ENCODE measurements around the gene COMMD9.

COMMD9 gene

DNA sequence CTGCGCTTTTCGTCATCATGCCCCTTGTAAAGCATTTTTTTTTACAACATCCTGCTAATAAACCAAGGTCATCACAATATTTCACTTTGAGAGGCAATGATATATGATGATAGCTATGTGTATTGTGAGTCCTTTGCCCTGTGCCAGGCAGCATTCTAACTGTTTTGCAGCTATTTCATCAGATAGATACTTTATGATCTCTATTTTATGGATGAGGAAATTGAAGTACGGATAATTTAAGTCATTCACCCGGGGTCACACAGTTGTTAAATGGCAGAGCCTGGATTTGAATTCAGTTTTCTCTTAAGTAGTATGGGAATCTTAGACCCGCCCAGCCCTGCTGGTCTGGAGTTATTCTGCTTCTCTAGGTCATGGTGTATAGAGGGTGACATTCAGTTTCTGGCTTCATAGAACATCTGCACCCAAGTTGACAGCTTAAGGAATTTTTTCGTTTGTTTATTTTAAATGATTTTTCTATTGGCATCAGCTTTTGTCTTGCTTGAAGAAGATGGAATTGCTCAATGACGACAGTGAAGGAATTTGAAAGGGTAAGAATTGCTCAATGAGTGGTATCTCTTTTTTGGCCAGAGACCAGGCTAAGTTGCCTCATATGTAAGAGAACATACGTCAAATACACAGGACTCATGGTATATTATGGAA lies 7.8 kb upstream of the COMMD9 start:
- no peak for DNase-seq (ENCODE audit: low read depth)

GRCh38 chr11:36295926-36296325 lies 6.7 kb upstream of the COMMD9 start, which contains the start of gene PRR5L:
Gene PRR5L, plus strand, starts transcription at chr11:36296288. Its CDS starts 104,834 bp downstream, at chr11:36401122.
- DNase-seq (ENCODE audit: low read depth), result no peak

DNA sequence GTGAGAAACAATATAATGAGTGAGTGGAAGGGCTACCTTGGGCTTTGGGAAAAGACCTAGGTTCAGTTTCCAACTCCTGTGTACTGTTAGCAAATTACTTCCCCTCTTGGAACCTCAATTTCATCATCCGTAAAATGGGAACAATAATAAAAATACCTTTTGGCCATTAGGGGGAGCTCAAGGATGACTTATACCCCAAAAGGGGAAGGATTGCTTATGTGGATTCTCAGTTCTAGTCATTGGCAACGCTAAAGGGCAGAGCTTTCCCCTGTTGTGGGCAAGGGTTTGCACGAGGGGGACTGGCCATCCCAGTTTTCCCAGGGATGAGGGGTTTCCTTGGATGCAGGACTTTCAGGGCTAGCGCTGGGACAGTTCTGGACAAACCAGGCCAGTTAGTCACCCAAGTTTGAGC lies 3.1 kb upstream of the COMMD9 start:
- no peak for DNase-seq (ENCODE audit: low read depth)

- no peak for DNase-seq (ENCODE audit: low read depth)
Measured at GRCh38 chr11:36288442-36289225, 590 bp downstream of the COMMD9 start.

GRCh38 chr11:36282926-36283325 lies 6.3 kb downstream of the COMMD9 start:
- no peak for DNase-seq (ENCODE audit: low read depth)

GRCh38 chr11:36281850-36282249 lies 7.4 kb downstream of the COMMD9 start:
- no peak for DNase-seq (ENCODE audit: low read depth)

DNA sequence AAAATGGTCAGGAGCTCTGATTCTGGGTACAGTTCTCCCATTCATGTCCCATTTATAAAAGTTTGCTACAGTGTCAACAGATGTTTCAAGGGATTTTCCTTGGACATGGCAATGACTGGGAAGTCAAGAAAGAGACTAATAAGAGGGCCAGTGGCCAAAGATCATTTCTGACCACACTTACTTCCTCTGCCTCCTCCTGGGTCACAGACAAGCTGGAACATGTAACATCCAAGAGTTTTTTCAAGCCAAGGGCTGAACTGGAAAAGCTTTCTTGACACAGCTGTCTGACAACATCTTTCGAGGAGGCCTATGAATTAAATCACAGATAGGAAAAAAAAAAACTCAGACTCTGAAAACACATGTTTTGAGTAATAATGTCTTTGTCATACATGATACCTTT lies 8.7 kb downstream of the COMMD9 start:
- DNase-seq (ENCODE audit: low read depth), result no peak

- DNase-seq (ENCODE audit: low read depth), result no peak
Measured at GRCh38 chr11:36278531-36279282, 10.5 kb downstream of the COMMD9 start.

GRCh38 chr11:36274414-36274813 lies 14.8 kb downstream of the COMMD9 start:
- no peak for DNase-seq (ENCODE audit: low read depth)

DNA sequence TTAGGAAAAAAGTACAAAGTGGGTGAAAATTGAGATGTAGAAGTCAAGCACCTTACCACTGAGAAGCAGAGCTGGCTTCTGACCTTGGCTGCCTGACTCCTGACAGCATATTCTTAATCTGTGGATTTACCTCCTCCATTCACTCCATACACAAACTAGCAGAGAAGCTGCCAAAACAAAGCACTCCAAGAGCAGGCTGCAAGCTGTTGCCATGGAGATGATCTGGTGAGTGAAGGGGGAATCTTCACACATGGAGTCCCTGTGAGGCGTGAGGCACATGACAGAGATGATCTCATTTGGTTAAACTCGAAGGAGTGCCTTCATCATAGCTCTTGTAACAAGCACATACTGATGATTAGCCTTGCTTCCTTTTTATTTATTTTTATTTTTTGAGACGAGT lies 16.1 kb downstream of the COMMD9 start:
- no peak for DNase-seq (ENCODE audit: low read depth)

DNA sequence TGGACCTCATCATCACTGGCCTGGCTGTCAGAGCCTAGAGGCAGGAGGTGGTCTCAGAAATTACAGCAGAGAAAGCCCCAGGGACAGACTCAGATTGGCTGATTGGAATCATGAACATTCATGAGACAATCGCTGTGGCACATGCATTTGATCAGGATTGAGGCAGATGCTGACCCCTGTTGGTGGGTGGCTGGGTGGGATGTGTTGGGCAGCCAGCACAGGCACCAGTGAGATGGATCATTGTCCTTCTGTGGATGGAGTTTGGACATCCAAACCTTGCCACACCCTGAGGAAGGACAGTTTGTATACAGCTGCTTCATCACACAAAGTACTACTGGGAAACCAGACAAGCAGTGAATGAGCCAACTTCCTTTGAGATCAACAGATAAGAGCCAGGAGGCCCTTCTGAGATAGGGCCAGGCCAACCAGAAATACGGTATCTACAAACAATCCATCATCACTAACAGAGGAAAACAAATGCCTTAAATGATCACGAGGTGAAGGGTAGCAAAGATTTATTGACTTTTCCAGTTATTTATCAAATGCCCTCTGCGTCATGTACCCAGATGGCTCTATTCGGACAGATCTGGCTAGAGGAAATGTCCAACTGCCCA lies 17.3 kb downstream of the COMMD9 start:
- no peak for DNase-seq (ENCODE audit: low read depth)

GRCh38 chr11:36270701-36271100 lies 18.5 kb downstream of the COMMD9 start:
- no peak for DNase-seq (ENCODE audit: low read depth)

- DNase-seq (ENCODE audit: low read depth), result no peak
Measured at GRCh38 chr11:36268337-36268985, 20.8 kb downstream of the COMMD9 start.

DNA sequence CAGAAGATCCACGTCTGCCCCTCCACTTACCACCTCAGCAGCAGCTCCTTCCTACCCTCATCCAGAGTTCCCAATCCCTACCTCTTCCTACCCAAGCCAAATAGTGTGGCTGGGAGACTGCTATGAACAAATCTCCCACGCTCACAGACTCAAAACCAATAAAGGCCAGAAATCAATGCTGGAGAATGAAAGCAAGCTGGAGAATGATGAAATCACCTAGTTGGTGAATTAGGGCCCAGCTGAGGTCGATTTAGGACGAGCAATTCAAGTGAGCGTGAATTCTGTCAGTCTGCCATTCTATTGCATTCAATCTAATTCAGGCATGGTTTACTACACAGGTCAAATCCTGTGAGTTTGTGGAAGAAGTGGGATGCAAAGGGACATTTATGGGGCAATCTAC lies 22.5 kb downstream of the COMMD9 start:
- DNase-seq (ENCODE audit: low read depth), result no peak

DNA sequence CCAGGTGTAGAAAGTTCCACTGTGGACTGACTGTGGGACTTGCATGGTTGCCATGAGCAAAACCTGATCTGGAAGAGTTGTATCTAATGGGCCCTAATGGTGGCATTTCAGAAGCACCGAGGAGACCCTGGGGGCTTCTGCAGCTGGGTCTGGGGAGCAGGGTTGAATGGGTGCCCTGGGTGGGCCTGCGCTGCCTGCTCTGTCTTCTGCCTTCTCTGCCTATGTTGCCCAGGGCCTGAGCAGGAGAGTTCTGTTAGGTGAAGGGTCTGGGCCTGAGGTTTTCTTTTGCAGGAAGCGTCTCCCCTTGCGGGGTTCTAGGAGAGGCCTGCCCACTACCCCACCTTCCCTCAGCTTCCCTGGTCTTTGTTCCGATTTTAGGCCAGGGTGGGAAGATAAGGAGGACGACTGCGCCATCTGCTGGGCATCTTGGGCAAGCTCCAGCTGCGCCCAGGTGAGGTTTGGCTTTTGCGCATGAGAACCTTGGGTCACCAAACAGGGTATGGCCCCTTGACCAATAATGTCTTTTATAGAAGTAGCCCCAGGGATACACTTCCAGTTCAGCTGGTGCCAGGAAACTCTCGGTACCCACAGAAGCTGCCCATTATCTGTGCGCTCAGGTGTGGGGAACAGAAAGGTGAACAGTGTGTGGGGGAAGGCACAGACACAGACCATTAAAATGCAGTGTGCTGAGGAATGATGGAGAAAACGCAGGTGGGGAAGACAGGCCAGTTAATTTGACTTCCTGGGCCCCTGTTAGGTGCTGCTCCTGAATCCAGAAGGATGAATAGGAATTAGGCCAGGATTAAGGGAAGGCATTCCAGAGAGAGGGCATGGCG lies 23.2 kb downstream of the COMMD9 start:
- DNase-seq (ENCODE audit: low read depth), result peak; percentile 48

DNA sequence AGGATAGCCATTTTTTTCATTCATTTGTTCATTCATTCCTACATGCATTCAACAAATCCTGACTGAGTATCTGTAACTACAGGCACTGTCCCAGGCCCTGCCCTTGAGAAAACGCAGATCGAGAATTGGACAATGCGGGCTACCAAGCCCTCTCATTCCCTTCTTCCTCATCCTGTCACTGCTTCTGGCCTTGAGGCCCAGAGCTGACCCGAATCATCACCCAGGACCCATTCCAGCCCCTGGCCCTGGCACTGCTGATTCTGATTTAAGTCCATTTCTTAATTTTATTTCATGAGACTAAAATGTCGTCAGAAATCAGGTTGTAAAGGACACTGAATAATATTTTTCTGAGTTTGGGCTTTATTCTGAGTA lies 24.3 kb downstream of the COMMD9 start:
- no peak for DNase-seq (ENCODE audit: low read depth)

- DNase-seq (ENCODE audit: low read depth), result no peak
Measured at GRCh38 chr11:36264011-36264972, 24.9 kb downstream of the COMMD9 start.

- DNase-seq (ENCODE audit: low read depth), result no peak
Measured at GRCh38 chr11:36261094-36261493, 28.1 kb downstream of the COMMD9 start.

GRCh38 chr11:36258730-36259360 lies 30.4 kb downstream of the COMMD9 start:
- DNase-seq (ENCODE audit: low read depth), result peak; percentile 14

All from activated T-cell treated with anti-CD3 and anti-CD28 coated beads for 48 hours (primary cell).